H1 (cell line): ENCODE measurements around the gene MTMR4. TPM values are rescaled to one million over a fixed set of nuclear protein-coding genes. Genes with fewer than 3 reads are reported as not detected.
A peak's percentile ranks its signal among the peaks of the same experiment; 100 is the strongest.

Experiments
- CTCF ChIA-PET: fragments of 300-600 bp; sonication (Branson Sonifier 250); formaldehyde crosslinking; loops from one replicate; lab custom pipeline; 2021; ENCODE audit not compliant: partially characterized antibody; lab: Charles Lee
- POLR2A ChIA-PET: fragments of 300-600 bp; sonication (Branson Sonifier 250); formaldehyde crosslinking; loops from one replicate; lab custom pipeline; 2021; ENCODE audit warnings: inconsistent platforms; ENCODE audit not compliant: partially characterized antibody; lab: Charles Lee
- DNase-seq, 2 experiments: peaks; one replicate each; pipeline versions ENCODE4 v3.0.0 to v3.0.0-alpha.2; 2010 to 2022; ENCODE audit warnings: low spot score in 2 of 2, low read depth in 1 of 2, mixed read lengths in 1 of 2
- FAIRE-seq: peaks from 2 replicates; lab custom pipeline; 2011; peaks lifted over from hg19 to GRCh38; lab: Jason Lieb, UNC
- H2AFZ ChIP-seq: 2 replicates; pipeline ENCODE4 v1.8.1; 2012; ENCODE audit warnings: low read length, inconsistent platforms
- H2AK5ac ChIP-seq: 2 replicates; pipeline ENCODE4 v1.6.1; 2013; ENCODE audit warnings: low read depth, low read length
- H2BK120ac ChIP-seq: replicated peaks from 2 replicates; pipeline ENCODE3; 2013; ENCODE audit warnings: low read depth, low read length, inconsistent platforms
- H2BK12ac ChIP-seq: 2 replicates; pipeline ENCODE4 v1.6.1; 2013; ENCODE audit warnings: low read depth, low read length
- H2BK15ac ChIP-seq: 2 replicates; pipeline ENCODE4 v1.6.1; 2013; ENCODE audit warnings: low read length
- H2BK20ac ChIP-seq: 2 replicates; pipeline ENCODE4 v1.6.1; 2013; ENCODE audit warnings: low read length
- H2BK5ac ChIP-seq: 2 replicates; pipeline ENCODE4 v1.6.1; 2013; ENCODE audit warnings: low read depth, low read length
- H3K14ac ChIP-seq: 2 replicates; pipeline ENCODE4 v1.6.1; 2013; ENCODE audit warnings: inconsistent platforms; ENCODE audit not compliant: insufficient read length
- H3K18ac ChIP-seq: 2 replicates; pipeline ENCODE4 v1.6.1; 2013; ENCODE audit warnings: low read length; ENCODE audit errors: extremely low read depth
- H3K23ac ChIP-seq: 2 replicates; pipeline ENCODE4 v1.6.1; 2013; ENCODE audit warnings: inconsistent platforms; ENCODE audit not compliant: insufficient read length
- H3K23me2 ChIP-seq: 2 replicates; pipeline ENCODE4 v1.6.1; 2013; ENCODE audit warnings: low read depth, low read length
- H3K27ac ChIP-seq: 2 replicates; pipeline ENCODE4 v1.6.1; 2011; ENCODE audit warnings: low read depth, low read length, inconsistent platforms
- H3K27me3 ChIP-seq, 4 experiments: replicated peaks in 1 of 4; 1 replicate in 1 of 4; 2 replicates in 3 of 4; pipeline versions ENCODE4 v1.6.1 to v1.8.1; 2011 to 2013; ENCODE audit warnings: low read length in 3 of 4, mild to moderate bottlenecking in 3 of 4, inconsistent platforms in 2 of 4, mixed read lengths in 2 of 4, moderate library complexity in 1 of 4; ENCODE audit not compliant: control insufficient read depth in 3 of 4, insufficient read depth in 3 of 4; ENCODE audit errors: extremely low read depth in 1 of 4
- H3K36me3 ChIP-seq, 4 experiments: 2 replicates each; pipeline versions ENCODE4 v1.6.1 to v1.8.1; 2011 to 2013; ENCODE audit warnings: mild to moderate bottlenecking in 4 of 4, low read length in 3 of 4, moderate library complexity in 2 of 4, control low read depth in 1 of 4, inconsistent platforms in 1 of 4; ENCODE audit not compliant: insufficient read depth in 4 of 4, control insufficient read depth in 2 of 4
- H3K4ac ChIP-seq: replicated peaks from 2 replicates; pipeline ENCODE3; 2013; ENCODE audit warnings: low read length, low read depth, mixed read lengths, inconsistent platforms; ENCODE audit not compliant: insufficient read length
- H3K4me1 ChIP-seq, 4 experiments: replicated peaks in 1 of 4; 1 replicate in 1 of 4; 2 replicates in 3 of 4; pipeline versions ENCODE4 v1.6.1 to v1.8.1; 2011 to 2013; ENCODE audit warnings: low read length in 3 of 4, inconsistent platforms in 2 of 4, mixed read lengths in 1 of 4; ENCODE audit not compliant: insufficient read depth in 4 of 4, control insufficient read depth in 3 of 4
- H3K4me2 ChIP-seq, 2 experiments: 2 replicates each; pipeline versions ENCODE4 v1.6.1 to v1.8.1; 2011 to 2013; ENCODE audit warnings: low read depth in 2 of 2, low read length in 2 of 2, control low read depth in 1 of 2, inconsistent platforms in 1 of 2, mild to moderate bottlenecking in 1 of 2; ENCODE audit not compliant: insufficient read depth in 1 of 2
- H3K4me3 ChIP-seq, 4 experiments: fragments of 200-600, 300-600 bp in 1 of 4; sonication (generic), shearing (Covaris generic), sonication (Bioruptor Twin) in 1 of 4; 2 replicates each; pipeline versions ENCODE4 v1.5.1 to v1.8.1; 2011 to 2016; ENCODE audit warnings: low read length in 4 of 4, low read depth in 3 of 4, control low read depth in 2 of 4, inconsistent platforms in 2 of 4, mild to moderate bottlenecking in 2 of 4, mixed read lengths in 1 of 4, moderate library complexity in 1 of 4; ENCODE audit not compliant: insufficient read depth in 2 of 4; ENCODE audit errors: extremely low read depth in 1 of 4
- H3K56ac ChIP-seq: replicated peaks from 2 replicates; pipeline ENCODE3; 2013; ENCODE audit warnings: low read depth, mild to moderate bottlenecking, mixed read lengths, low read length, inconsistent platforms; ENCODE audit not compliant: insufficient read length
- H3K79me1 ChIP-seq: 2 replicates; pipeline ENCODE4 v1.6.1; 2013; ENCODE audit warnings: low read depth, low read length, control low read depth
- H3K79me2 ChIP-seq, 2 experiments: 2 replicates each; pipeline versions ENCODE4 v1.6.1 to v1.8.1; 2012 to 2013; ENCODE audit warnings: low read length in 2 of 2, mild to moderate bottlenecking in 2 of 2, inconsistent platforms in 1 of 2; ENCODE audit not compliant: insufficient read depth in 2 of 2, control insufficient read depth in 1 of 2
- H3K9ac ChIP-seq, 4 experiments: replicated peaks in 1 of 4; 1 replicate in 1 of 4; 2 replicates in 3 of 4; pipeline versions ENCODE4 v1.6.1 to v1.8.1; 2011 to 2013; ENCODE audit warnings: low read depth in 3 of 4, low read length in 3 of 4, control low read depth in 2 of 4, mild to moderate bottlenecking in 2 of 4, moderate library complexity in 2 of 4, inconsistent platforms in 1 of 4; ENCODE audit errors: extremely low read depth in 1 of 4
- H3K9me3 ChIP-seq, 2 experiments: 2 replicates each; pipeline versions ENCODE4 v1.6.1 to v1.8.1; 2012 to 2013; ENCODE audit warnings: mild to moderate bottlenecking in 2 of 2, moderate library complexity in 2 of 2, control low read depth in 1 of 2, inconsistent platforms in 1 of 2, low read depth in 1 of 2, low read length in 1 of 2, mixed read lengths in 1 of 2; ENCODE audit not compliant: insufficient read depth in 2 of 2
- H4K20me1 ChIP-seq, 2 experiments: replicated peaks in 1 of 2; 2 replicates each; pipeline versions ENCODE3 to v1.8.1; 2011 to 2013; ENCODE audit warnings: inconsistent platforms in 2 of 2, low read length in 2 of 2, mild to moderate bottlenecking in 1 of 2; ENCODE audit not compliant: insufficient read depth in 2 of 2, control insufficient read depth in 1 of 2
- H4K5ac ChIP-seq: 2 replicates; pipeline ENCODE4 v1.6.1; 2013; ENCODE audit warnings: low read length, low read depth, mixed read lengths, inconsistent platforms; ENCODE audit not compliant: insufficient read length
- H4K8ac ChIP-seq: 2 replicates; pipeline ENCODE4 v1.8.0; 2013; ENCODE audit warnings: mild to moderate bottlenecking, moderate library complexity, low read length, inconsistent platforms; ENCODE audit not compliant: insufficient read depth; ENCODE audit errors: extremely low read depth
- H4K91ac ChIP-seq: replicated peaks from 2 replicates; pipeline ENCODE3; 2013; ENCODE audit warnings: low read length, mixed read lengths, inconsistent platforms; ENCODE audit not compliant: insufficient read length
- CHD2 ChIP-seq: IDR thresholded peaks from 2 replicates; pipeline ENCODE4 v1.6.1; 2012; ENCODE audit warnings: low read length, improper control_type of control experiment
- EP300 ChIP-seq, 2 experiments: IDR thresholded peaks; 1 replicate in 1 of 2; 2 replicates in 1 of 2; pipeline ENCODE4 v1.6.1; 2011 to 2012; ENCODE audit warnings: low read depth in 2 of 2, low read length in 2 of 2, mild to moderate bottlenecking in 2 of 2, borderline replicate concordance in 1 of 2, inconsistent platforms in 1 of 2, moderate library complexity in 1 of 2
- JUN ChIP-seq: IDR thresholded peaks from 2 replicates; pipeline ENCODE4 v1.6.1; 2011; ENCODE audit warnings: low read depth, mild to moderate bottlenecking, improper control_type of control experiment, low read length
- PHF8 ChIP-seq: fragments of 200-600 bp; sonication (generic); conservative IDR thresholded peaks from 2 replicates; pipeline ENCODE4 v1.7.1; 2012; ENCODE audit warnings: low read depth, mild to moderate bottlenecking, inconsistent platforms, low read length, moderate library complexity
- POLR2A ChIP-seq, 2 experiments: IDR thresholded peaks; 1 replicate in 1 of 2; 2 replicates in 1 of 2; pipeline ENCODE4 v1.6.1; 2011; ENCODE audit warnings: low read depth in 2 of 2, low read length in 2 of 2, mild to moderate bottlenecking in 2 of 2; ENCODE audit errors: control extremely low read depth in 1 of 2
- SIN3A ChIP-seq, 2 experiments: IDR thresholded peaks in 1 of 2; conservative IDR thresholded peaks in 1 of 2; 2 replicates each; pipeline ENCODE4 v1.6.1; 2011 to 2012; ENCODE audit warnings: low read length in 2 of 2, improper control_type of control experiment in 1 of 2, low read depth in 1 of 2, mild to moderate bottlenecking in 1 of 2
- SIRT6 ChIP-seq: IDR thresholded peaks from one replicate; pipeline ENCODE4 v1.7.1; 2012; ENCODE audit warnings: low read length, inconsistent platforms
- TAF1 ChIP-seq: IDR thresholded peaks from 2 replicates; pipeline ENCODE4 v1.6.1; 2011; ENCODE audit warnings: mild to moderate bottlenecking, low read depth, low read length
- TBP ChIP-seq: IDR thresholded peaks from 2 replicates; pipeline ENCODE4 v1.6.1; 2011; ENCODE audit warnings: low read depth, low read length, improper control_type of control experiment
- TCF12 ChIP-seq: IDR thresholded peaks from 2 replicates; pipeline ENCODE4 v1.6.1; 2011; ENCODE audit warnings: low read depth, mild to moderate bottlenecking, low read length
- YY1 ChIP-seq: IDR thresholded peaks from 2 replicates; pipeline ENCODE4 v1.6.1; 2011; ENCODE audit warnings: low read depth, mild to moderate bottlenecking, low read length
- WGBS, 2 experiments: shearing (Covaris generic) in 1 of 2; methylation state at CpG; one replicate each; pipeline versions ENCODE4 v1.1.6 to v1.1.7; 2013 to 2015; ENCODE audit warnings: low lambda C conversion rate in 2 of 2, mixed read lengths in 2 of 2, inconsistent platforms in 1 of 2, low coverage in 1 of 2, missing lambda C conversion rate in 1 of 2; ENCODE audit not compliant: insufficient replicate concordance in 2 of 2, insufficient coverage in 1 of 2, insufficient read length in 1 of 2; ENCODE audit errors: extremely low coverage in 1 of 2, missing lambda C conversion rate in 1 of 2; 5-methylcytosine and 5-hydroxymethylcytosine counted together
- polyA plus RNA-seq, 7 experiments: library from polyadenylated mRNA; depleted of rRNA in 3 of 7; stranded (reverse) in 5 of 7; unstranded in 2 of 7; fragments of >200 nt in 5 of 7; fragments of 200-250 nt in 2 of 7; gene quantifications; 1 replicate in 5 of 7; 2 replicates in 1 of 7; 4 replicates in 1 of 7; pipeline versions ENCODE4 v1.2.1 to v1.2.3, GENCODE V29; 2011 to 2013; ENCODE audit warnings: missing spikeins in 2 of 7, mixed read lengths in 2 of 7
- total RNA-seq: library from RNA; stranded (reverse); fragmentation: NEBNext Ultra II Directional; extraction: Animal tissue kit (Norgen Biotek cat#: 25700); gene quantifications from 2 replicates; pipeline ENCODE4 v1.2.1, GENCODE V29; 2021

The MTMR4 gene
- total and polyA plus RNA-seq, 2 of the 8 experiments (the other 6 are each of a cell fraction or from before 2014, with no cell fraction given) = 15.9 to 39.2 TPM

DNA sequence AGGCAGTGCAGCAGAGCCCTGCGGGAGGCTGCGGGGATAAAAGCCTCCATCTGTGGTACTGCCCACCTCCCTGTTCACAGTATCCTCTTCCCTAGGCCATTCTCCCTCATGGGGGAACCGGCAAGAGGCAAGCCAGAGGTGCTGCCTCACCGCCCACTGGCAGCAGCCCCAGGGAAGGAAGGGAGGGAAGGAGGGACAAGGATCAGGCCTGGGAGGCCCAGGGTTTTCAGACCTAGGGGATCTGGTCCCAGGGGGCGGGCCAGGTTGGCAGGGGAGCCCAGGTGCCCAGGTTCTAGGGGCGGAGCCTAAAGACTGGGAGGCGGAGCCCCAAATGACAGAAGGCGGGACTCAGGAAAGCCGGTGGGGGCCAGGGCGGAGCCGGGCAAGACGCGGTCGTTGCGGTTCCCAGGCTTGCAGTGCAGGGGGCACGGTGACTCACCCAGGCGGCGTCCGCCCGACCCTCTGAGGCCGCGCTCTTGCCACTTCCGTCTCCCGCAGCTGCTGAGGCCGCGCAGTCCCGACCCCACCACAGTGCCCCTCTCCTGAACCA is 3.0 kb upstream of the MTMR4 start:
- peak overlapping the region; percentile 55; the same call in 1 of the 2 replicates for H3K18ac ChIP-seq
- WGBS, 2 experiments = 9% methylated on average over 15 of the region's 27 CpGs; no CpG with 5 or more reads in 1 of the 2 experiments
- no peak overlapping the region for H3K23ac ChIP-seq
- peak overlapping the region; percentile 26; the same call in 1 of the 2 replicates for H2AK5ac ChIP-seq
- H3K23me2 ChIP-seq = peaks cover 15% of the 10 kb centered on the region
- peak overlapping the region; percentile 79 to 88 (median 81) for H3K4me3 ChIP-seq
- H2BK5ac ChIP-seq = peak overlapping the region; percentile 61
- no peaks in the 10 kb centered on the region for H3K9me3 ChIP-seq
- FAIRE-seq (no peak), DNase-seq (no peak)
- H4K5ac ChIP-seq = no peak overlapping the region
- H4K20me1 ChIP-seq = peaks cover 0 to 2% of the 10 kb centered on the region in 2 experiments
- peak overlapping the region; percentile 58 for H3K27ac ChIP-seq
- peak overlapping the region; percentile 69 for H4K91ac ChIP-seq
- H3K14ac ChIP-seq = no peak overlapping the region
- no peak overlapping the region for H2BK120ac ChIP-seq
- no peak overlapping the region for H2BK20ac ChIP-seq
- H2BK12ac ChIP-seq = peak overlapping the region; percentile 46; the same call in 1 of the 2 replicates
- H3K36me3 ChIP-seq = peaks cover 0 to 3% (median under 1%) of the 10 kb centered on the region in 4 experiments; a peak in 3 of 8 replicates
- peak overlapping the region; percentile 81; the same call in 1 of the 2 replicates for H4K8ac ChIP-seq
- peaks cover 0 to 18% (median 5%) of the 10 kb centered on the region in 4 experiments; a peak in 5 of 7 replicates for H3K4me1 ChIP-seq
- peak overlapping the region; percentile 86 to 95 for H3K4me2 ChIP-seq
- peaks cover 0 to 23% of the 10 kb centered on the region in 2 experiments; a peak in 2 of 4 replicates for H3K79me2 ChIP-seq
- no peak overlapping the region for H2BK15ac ChIP-seq
- POLR2A ChIA-PET = interaction anchor here (1.1 to 4.6 kb wide), 6 partner anchors 14 to 638 kb away, joined by 3 to 42 read pairs (median 16); partner anchors contain the start of genes PRR11, SKA2 and SUPT4H1
- H3K9ac ChIP-seq = peak overlapping the region in 3 of 4 experiments; percentile 67 to 81 (median 70); a peak in 6 of 7 replicates
- peak overlapping the region; percentile 34 for H3K56ac ChIP-seq
- H2AFZ ChIP-seq = no peak overlapping the region
- H3K27me3 ChIP-seq = no peaks in the 10 kb centered on the region
- H3K79me1 ChIP-seq = peaks cover 4% of the 10 kb centered on the region
- peak overlapping the region; percentile 40 for H3K4ac ChIP-seq
- CTCF ChIA-PET = interaction anchor here (1.1 to 7.5 kb wide), 5 partner anchors 10 to 76 kb away, joined by 3 to 163 read pairs (median 10); no protein-coding TSS in a partner anchor
- TF ChIP-seq YY1 (no peak), POLR2A (IDR thresholded peaks at IDR 0.05; ENCODE audit: control extremely low read depth in 1 of 2, low read depth in 2 of 2, low read length in 2 of 2) (peak in 1 of 2 experiments; percentile 79; a peak in 1 of 3 replicates), JUN (peak; percentile 58; the same call in 1 of the 2 replicates), SIRT6 (no peak), PHF8 (peak; percentile 56), CHD2 (no peak), TCF12 (0 out of 2 replicates have a peak, but pooled peaks have one; percentile 3), EP300 (IDR thresholded peaks at IDR 0.05; ENCODE audit: borderline replicate concordance in 1 of 2, low read depth in 2 of 2, low read length in 2 of 2) (0 out of 3 replicates have a peak, but pooled peaks of 1 of the 2 experiments have one; percentile 42), SIN3A (conservative IDR thresholded peaks at IDR 0.05 in 1 of 2, IDR thresholded peaks at IDR 0.05 in 1 of 2; ENCODE audit: low read depth in 1 of 2, low read length in 2 of 2) (0 out of 4 replicates have a peak, but pooled peaks have one; percentile 36 to 62), TBP (peak; percentile 51; the same call in 1 of the 2 replicates), TAF1 (peak; percentile 58; the same call in 1 of the 2 replicates)
